UCSD-AML1 (cell line): ENCODE data around the gene ELK4.

Experiments
- DNase-seq: peaks from one replicate; lab custom pipeline; 2025; ENCODE audit not compliant: unreplicated experiment; lab: John Stamatoyannopoulos, UW

The ELK4 gene

DNA sequence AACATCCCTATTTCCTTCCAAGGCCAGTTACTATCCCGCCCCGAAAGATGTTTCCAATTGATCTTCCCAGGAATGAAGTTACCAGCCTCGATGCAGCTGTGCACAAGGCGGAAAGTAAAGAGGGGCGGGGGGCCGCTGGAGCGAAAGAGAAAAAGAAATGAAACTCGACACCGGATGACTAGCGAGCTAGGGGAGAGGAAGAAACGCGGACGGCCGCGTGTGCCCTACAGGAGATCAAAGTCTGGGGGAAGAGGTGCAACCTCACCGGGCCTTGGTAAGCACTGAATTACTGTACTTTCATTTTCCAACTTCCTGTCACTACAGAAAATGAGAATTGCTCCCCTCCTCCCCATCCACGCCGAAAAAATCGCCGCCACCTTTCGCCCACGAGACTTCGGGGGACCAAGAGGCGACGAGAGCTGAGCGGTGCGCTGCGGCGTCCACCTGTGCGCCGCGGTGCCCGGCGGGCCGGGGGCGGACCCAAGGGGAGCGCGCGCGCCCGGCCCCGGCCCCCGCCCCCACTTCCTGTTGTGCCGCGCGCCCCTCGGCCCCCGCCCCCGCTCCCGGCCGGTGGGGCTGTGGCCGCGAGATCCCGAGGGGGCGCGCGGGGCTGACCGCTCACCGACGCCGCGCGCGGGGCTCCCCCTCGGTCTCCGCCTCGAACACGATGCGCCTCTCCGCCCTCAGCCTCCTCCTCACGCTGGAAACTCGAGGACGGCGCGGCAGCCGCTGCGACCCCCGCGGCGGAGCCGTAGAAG lies 622 bp downstream of the ELK4 start:
- DNase-seq, result peak; percentile 83

DNA sequence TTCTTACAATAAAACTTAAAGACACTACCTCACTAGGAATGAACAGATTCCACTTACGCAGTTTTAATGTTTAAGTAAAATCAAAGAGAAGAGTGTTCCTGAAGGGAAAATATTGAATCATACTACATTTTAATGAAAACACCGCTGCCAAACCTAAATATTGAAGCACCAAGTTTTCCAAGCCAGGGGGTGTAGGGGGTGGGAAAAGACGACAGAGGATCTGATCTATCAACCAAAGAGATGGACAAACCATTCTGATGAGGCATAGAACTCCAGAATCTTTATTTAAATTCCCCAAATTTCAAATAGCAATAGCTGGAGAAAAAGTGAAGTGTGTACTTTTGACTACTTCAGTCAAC lies 1.2 kb downstream of the ELK4 start:
- DNase-seq, result no peak

GRCh38 chr1:205630241-205630640 lies 1.6 kb downstream of the ELK4 start:
- DNase-seq, result no peak

DNA sequence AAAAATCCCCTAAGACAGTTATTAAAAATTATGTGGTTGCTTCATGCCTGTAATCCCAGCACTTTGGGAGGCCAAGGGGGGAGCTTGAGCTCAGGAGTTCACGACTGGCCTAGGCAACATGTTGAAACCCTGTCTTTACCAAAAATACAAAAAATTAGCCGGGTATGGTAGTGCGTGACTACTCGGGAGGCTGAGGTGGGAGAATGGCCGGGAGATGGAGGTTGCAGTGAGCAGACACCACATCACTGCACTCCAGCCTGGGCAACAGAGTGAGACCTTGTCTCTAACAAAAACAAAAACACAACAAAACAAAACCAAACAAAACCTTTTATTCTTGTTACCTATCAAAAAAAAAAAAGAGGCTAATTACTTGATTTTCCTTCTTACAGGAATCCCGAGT lies 2.1 kb downstream of the ELK4 start:
- DNase-seq, result no peak

DNA sequence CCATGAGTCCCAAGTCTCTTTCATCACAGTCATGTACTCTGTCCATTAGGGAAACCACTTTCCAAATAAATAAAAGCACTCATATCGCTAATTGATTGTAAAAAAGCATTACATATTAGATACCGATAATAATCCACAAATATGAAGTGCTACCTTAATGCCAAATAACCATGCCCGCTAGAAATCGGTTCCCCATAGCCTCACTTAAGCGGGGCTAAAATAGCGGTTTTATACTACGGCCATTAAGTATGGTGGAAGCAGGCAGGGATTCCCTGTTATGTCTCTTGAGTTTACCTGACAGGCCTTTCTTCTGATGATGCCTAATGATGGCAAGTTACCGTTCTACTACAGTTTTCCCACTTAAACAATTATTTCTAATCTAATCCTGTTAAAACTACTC lies 3.9 kb downstream of the ELK4 start:
- DNase-seq, result no peak

- no peak for DNase-seq
Measured at GRCh38 chr1:205626216-205626615, 5.6 kb downstream of the ELK4 start.

GRCh38 chr1:205623646-205624045 lies 8.2 kb downstream of the ELK4 start:
- no peak for DNase-seq

DNA sequence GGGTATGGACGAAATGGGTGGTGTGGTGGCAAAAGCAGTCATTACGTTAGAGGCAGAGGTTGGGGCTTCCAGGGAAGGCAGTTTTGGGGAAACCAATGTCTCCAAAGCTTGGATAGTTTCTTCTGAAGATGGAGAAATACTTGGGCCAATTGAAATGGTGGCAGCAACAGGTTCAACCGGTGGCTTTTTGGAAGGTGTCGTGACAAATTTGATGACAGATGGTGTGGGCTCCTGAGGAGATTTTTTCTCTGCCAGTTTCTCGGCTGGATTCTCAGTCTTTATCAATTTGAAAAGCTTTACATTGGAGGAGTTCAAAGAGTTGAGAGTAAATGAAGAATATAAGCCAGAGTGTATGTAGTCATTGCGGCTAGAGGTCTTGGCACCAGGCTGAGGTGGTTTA lies 11.5 kb downstream of the ELK4 start:
- DNase-seq, result no peak

- no peak for DNase-seq
Measured at GRCh38 chr1:205619376-205619775, 12.4 kb downstream of the ELK4 start.

DNA sequence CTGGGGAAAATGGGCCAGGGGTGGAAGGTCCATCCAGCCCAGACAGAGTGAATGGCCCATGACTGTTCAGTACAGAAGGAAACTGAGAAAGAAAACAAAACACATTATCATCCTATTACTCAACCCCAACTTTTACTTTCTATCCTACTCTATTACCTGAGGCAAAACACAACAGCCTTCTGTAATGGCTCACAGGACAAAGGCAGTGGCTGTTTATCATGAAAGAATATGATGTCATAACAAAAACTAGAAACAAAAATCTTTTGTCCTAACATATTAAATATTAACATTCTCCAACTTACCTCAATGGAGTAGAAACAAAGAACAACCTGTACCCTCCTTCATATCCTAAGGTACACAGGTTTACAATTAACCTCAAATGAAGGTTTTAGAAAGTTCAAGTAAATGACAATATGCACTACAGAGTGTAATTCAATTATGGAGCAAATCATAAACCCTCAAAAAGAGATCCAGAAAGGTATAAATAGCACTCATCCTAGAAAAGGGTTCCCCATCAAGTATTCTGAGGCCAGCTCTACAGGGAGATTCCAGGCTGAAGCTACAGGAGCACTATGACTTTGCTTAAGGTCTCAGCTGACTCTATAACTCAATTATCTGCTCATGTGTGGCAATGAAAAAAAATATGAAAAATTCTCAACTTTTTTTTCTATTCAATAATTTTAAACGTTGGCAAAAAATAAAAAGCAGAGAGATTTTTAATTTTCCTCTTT lies 15.1 kb downstream of the ELK4 start:
- no peak for DNase-seq

- DNase-seq, result no peak
Measured at GRCh38 chr1:205615789-205616188, 16.0 kb downstream of the ELK4 start.

GRCh38 chr1:205613854-205614412 lies 17.9 kb downstream of the ELK4 start:
- DNase-seq, result no peak

GRCh38 chr1:205612556-205612955 lies 19.3 kb downstream of the ELK4 start:
- DNase-seq, result no peak

DNA sequence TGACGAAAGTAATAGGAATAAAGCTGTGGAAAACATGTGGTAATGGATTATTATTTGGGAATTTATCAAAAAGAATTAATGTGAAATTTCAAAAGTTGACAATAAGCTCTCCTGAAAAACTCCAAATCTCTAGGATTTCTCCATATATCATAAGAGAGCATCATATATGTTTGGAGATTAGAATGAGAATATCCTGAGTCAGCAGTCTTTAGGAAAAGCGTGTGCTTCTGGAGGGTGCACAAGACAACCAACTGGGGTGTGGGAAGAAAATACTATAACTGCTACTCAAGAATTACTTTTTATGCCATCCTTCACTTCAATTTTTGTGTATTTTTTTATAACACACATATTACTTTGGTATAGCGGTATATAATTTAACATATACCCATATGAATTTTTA lies 19.7 kb downstream of the ELK4 start:
- no peak for DNase-seq

DNA sequence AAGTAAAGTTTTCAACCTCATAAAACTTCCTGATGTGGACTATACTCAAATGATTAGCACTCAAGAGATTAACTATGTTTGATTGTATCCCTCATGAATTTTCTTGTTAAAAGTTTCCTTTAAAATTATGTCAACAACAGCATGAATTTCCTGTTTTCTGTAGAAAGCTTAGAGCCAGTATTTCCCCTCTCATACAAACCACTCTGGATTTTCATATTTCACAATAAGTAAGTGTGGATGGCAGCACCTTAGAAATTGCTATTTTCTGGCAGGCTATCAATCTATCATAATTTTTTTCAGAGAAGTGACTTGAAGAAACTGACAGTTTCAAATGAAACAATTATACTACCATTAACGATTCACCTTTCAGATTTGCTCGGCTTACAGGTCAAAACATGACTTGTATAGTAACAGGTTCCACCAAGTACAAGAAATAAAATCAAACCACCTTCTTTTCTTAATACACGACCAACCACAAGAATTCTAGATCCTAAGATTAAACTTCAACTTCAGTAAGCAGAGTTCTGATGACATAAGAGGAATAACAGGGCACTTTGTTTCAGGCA lies 20.8 kb downstream of the ELK4 start:
- DNase-seq, result no peak

GRCh38 chr1:205610036-205610435 lies 21.8 kb downstream of the ELK4 start:
- DNase-seq, result no peak

DNA sequence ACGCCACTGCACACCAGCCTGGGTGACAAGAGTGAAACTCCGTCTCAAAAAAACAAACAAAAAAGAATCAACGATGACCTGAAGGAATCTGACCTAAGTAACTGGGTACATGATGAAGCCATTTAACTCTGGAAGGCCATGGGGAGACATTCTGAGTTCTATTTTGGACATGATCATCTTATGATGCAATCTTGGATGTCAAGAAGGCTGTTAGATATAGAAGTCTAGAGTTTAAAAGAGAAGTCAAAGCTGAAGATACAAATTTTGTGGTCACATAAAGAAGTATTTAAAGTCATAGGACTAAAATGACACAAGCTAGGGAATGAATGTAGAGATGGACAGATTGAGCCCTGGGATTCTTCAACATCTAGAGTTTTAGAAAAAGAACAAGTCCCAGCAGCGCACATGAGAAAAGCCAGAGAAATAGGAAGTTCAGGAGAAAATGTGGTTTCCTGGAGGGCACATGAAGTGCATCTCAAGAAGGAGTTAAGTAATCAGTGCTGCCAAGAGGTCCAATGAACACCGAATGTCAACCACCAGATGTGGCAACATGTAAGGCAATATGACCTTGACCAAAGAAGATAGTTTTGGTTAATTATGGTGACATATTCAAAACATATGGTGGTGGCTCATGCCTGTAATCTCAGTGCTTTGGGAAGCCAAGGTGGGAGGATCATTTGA lies 26.8 kb downstream of the ELK4 start:
- DNase-seq, result no peak

- no peak for DNase-seq
Measured at GRCh38 chr1:205604059-205604458, 27.8 kb downstream of the ELK4 start.

GRCh38 chr1:205601205-205601604 lies 30.6 kb downstream of the ELK4 start:
- no peak for DNase-seq

DNA sequence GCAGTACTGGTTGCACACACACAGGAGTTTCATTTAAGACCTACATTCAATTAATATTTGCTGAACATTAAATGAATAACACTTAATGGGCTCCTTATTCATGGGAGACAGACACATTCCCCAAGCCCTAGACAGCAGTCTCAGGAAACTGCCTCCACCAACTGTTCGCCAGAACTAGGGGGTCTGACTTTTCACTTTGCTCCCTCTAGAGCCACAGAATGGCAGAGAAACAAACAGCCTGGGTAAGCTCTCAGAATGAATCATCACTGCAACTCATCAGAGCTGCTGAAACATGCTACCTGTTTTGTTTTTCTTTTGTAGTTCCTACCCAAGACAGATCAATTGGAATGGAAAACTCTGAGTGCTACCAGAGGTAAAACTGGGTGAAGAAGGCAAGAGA lies 31.7 kb downstream of the ELK4 start:
- no peak for DNase-seq

DNA sequence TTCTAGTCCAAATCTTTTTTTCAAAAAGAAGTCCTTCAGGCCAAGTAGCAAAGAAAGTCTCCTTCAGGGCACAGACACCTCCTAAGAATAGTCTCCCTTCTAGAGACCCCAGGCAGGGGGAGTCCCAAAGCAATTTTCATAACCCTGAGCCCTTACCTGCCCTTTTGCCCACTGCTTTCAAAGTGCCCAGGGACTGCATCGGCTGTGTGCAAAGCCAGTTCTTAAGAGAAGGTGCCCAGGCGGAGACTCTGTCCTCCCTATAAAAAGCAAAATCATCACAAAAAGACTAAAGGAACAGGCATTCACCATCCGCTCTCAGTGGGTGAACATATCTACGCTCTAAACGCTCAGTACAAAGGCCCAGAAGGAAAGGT lies 32.2 kb downstream of the ELK4 start:
- DNase-seq, result no peak
